CD4-positive, alpha-beta T cell treated with Interleukin-4 for 1 hour (primary cell): Measurements from ENCODE around the gene FOXL3.

Source experiments
- DNase-seq, 2 donors: peaks; one replicate each; pipeline ENCODE4 v3.0.0-alpha.2; 2020 to 2022

The FOXL3 gene

DNA sequence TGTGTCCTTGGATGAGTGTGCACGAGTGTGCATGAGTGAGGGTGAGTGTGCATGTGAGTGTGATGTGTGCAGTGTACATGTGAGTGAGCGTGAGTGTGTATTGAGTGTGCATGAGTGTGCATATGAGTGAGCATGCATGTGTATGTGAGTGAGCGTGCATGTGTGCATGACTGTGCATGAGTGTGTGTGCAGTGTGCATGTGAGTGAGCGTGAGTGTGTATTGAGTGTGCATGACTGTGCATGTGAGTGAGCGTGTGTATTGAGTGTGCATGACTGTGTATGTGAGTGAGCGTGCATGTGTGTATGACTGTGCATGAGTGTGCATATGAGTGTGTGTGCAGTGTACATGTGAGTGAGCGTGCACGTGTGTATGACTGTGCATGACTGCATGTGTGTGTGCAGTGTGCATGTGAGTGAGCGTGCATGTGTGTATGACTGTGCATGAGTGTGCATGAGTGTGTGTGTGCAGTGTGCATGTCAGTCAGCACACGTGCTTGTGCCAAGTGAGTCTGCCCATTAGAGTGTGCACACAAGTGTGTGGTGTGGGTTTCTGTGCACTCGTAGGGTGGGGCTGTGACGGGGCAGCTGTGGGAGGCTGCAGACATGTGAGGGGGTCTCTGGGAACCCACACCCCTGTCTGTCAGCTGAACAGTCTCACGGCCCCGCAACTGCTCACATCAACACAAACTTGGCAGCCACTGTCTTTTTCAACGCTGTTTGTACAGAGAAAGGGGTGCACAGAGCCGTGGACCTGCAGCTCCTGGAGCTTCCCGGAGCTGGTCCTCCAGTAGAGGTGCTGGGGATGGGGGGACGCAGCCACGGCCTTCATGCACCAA, 14.8 kb downstream of the FOXL3 start:
- DNase-seq, result no peak

DNA sequence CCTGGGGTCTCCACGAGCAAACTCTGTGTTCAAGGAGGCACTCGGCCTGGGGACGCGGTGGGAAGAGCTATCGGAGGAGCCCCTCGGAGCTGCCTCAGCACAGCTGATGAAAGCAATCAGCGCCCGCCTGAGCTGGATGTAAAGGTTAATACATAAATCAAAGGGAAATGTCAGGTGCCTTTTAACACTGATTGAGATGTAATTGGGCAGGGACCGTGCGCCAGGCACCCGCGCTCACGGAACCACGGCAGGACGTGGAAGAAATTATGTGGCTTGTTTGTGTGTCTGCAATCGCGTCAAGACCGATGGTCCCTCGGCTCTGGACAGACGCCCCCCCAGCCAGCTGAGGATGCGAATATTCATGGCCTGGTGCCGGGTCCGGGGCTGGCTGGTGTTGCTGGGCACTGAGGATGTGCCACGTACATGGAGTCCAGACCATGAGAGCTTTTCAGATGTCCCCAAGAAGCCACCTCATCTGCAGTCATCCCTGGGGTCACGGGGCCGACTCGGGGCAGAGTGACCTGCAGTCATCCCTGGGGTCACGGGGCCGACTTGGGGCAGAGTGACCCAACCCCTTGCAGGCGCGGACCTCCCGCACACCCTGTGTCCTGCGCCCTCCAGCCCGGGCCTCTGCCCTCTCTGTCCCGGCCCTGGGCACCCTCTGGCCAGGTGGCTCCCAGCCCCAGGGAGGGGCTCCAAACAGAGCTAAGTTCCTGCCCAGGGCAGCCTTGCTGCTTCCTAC, 15.6 kb downstream of the FOXL3 start:
- no peak for DNase-seq

- no peak for DNase-seq
Measured at GRCh38 chr7:307970-308369, 18.0 kb downstream of the FOXL3 start.

GRCh38 chr7:309586-310228, 19.7 kb downstream of the FOXL3 start:
- no peak for DNase-seq

DNA sequence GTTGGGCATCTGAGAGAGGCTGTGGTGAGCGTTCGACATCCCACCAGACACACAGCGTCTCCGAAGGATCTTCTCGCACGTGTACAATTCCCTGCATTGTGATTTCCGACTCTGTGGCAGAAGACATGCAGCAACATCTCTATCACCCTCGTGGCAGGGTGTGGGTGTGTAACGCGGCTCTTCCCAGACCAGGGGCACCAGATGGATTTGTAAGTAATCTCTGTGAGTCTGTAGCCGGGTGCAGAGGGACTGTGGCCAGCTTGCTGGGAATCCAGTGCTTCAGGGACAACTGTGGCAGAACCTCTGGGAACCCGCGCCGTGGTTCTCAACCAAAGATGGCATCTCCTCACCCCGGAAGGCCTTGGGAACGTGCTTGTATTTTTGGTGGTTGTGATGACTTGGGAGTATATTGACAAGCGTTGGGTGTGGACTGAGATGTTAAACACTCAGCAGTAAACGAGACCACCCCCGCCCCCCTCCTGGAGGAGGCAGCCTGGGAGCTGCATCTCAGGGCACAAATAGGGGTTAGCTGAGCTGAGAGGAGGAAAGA, 21.2 kb downstream of the FOXL3 start:
- DNase-seq, result no peak

GRCh38 chr7:311796-312195, 21.8 kb downstream of the FOXL3 start:
- DNase-seq, result no peak

GRCh38 chr7:312424-312823, 22.5 kb downstream of the FOXL3 start:
- DNase-seq, result no peak

- no peak for DNase-seq
Measured at GRCh38 chr7:314853-315252, 24.9 kb downstream of the FOXL3 start.

DNA sequence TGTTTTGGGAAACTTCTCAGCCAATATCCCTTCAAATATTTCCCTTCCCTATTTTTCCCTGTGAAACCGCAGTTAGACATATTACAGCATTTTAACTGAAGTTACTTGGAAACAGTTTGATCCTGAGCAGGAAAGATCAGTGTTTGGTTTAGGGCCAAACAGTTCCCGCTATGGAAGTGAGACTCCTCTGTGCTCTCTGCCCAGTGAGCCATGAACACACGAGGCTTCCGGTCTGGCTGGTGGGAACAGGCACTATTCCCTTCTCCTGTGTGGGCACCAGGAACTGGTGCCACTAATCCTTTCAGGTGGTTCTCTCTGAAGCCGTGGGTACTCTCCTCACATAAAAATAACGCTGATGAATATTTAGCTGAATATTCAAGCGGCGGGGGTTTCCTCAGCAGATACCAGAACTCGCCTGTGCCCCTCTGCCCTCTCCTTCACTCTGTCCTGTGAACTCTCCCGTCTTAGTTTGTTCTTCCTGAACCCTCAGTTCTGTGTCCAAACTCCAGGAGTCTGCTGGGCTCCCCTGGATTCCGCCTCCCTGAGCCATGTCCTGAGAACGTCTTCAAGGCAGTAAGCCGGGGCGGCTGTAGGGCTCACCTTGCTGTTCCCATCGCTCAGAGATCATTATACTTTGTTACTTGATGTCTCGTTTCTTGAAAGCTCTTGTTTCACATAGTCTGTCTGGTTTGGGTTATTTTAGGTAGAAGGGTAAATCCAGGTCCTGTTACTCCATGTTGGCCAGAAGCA, 25.7 kb downstream of the FOXL3 start:
- DNase-seq, result no peak

DNA sequence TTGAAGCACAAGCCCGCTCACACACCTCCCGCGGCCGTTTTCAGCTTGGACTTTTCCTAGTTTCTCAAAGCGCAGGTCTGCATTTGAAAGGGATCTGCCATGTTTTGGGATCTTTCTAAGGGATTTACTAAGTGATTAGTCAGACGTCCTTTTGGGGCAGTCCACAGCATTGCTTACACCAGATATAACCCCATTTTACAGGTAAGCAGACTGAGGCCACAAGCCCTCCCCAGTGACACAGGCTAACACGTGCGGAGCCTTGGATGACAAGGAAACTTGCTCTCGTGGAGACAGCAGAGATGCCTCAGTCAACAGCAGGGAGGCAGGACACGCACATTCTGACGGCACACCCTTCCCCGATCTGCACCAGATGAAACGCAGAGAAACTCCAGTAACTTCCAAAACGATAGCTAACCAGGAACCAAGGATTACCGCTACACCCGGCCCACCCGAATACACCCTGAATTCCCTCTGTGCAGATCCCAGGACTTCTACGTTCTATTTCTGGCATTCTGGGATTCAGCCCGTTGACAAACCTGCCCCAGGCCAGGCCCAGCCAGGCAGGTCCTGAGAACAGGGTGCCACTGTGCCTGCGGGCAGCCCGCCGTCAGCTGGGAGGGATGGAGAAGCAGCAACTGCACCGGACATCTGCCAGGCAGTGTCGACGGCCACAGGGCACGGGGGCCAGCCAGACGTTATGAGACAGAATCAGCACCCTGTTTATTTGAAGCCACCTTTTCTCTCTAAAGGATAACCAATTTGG, 27.9 kb downstream of the FOXL3 start:
- no peak for DNase-seq

- no peak for DNase-seq
Measured at GRCh38 chr7:318476-318875, 28.5 kb downstream of the FOXL3 start.

DNA sequence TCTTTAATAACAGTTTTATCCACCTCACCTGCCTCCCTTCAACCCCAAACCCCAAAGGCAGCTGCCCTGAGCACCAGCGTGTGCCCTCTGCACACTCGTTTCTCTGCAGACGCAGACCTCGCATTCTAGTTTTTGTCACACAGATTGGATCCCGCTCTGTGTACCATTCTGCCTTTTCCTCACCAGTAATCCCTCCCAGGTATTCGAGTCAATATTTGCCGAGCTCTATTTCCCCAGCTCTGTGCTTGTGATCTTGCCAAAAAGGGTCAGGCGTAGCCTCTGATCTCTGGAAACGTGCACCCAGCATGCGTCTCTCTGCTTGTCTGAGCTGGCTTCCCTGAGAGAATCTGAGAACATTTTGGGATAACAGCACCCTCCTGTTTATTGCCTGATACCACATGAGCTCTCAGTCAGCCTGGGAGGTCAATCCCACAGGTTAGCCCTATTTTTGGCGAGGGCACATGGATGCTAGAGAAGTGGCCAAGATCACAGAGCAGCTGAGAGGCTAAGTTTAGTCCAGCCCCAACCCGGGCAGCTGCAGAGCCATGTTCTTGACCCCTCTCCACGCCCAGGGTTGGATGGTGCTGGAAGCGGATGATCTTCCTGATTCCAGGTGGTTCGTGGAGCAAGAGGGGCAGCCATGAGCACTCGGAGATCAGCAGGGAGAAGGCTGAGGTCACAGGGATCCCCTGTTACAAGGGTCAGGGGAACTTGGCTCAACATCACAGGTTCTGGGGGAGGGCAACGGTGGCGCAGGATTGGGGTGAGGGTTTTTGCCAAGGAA, 29.1 kb downstream of the FOXL3 start:
- DNase-seq, result no peak

- no peak for DNase-seq
Measured at GRCh38 chr7:320297-320696, 30.3 kb downstream of the FOXL3 start.

DNA sequence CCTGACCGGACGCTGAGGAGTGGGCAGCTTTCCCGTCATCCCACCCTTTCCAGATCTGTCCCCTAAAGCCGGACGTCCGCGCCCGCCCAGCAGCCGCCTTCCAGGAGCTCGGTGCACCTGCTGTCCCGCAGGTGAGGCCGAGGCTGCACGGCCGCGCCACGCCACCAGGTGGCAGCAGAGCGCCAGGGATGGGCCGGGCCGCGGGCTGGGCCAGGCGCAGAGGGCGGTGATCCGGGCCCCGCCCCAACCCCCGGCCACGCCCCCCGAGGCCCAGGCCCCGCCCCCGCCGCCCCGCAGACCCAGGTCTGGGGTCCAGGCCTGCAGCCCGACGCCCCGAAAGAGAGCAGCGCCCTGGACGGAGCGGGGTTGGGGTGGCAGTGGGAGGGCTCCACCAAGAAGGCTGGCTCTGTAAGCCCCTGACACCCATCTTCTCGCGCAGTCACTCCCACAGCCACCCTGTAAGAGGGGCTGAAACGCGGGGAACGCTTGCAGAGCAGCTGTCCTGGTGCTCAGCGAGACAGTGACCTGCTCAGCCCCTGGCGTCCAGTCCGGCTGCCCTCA, 32.2 kb downstream of the FOXL3 start:
- DNase-seq, result peak; percentile 79 to 85

DNA sequence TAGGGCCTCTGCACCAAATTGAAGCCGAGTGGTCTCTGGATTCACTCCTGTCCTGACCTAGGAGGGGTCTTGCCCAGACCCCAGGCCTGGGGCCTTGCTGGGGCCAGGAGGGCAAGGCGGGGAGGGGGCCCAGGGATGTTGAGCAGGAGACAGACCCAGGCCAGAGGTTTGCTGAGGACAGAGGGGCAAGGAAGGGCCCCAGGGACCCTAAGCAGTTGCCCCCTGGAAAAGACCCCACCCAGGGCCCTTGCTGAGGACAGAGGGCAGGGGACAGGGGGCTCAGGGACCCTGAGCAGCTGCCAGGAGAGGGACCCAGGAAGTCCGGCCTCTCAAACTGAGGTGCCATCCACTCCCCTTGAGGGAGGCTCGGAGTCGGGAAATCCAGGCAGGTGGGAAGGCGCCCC, 32.7 kb downstream of the FOXL3 start:
- no peak for DNase-seq

DNA sequence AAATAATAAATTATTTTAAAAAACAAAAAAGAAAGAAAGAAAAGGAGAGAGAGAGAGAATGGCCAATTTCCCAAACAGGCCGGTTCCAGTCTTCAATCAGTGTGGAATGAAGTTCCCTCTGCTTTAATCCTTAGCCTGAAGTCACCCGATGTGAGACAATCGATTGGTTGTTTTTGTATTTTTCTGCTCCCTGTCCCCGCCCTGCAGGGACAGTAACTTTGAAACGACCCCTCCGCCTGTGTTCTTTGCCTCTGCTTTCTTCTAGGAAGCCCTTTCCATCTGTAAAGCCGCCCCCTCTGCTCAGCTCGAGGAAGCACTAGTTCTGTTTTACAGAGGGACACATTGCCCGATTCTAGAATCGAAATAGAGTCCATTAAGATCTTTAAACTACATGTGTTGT, 33.4 kb downstream of the FOXL3 start:
- DNase-seq, result no peak

DNA sequence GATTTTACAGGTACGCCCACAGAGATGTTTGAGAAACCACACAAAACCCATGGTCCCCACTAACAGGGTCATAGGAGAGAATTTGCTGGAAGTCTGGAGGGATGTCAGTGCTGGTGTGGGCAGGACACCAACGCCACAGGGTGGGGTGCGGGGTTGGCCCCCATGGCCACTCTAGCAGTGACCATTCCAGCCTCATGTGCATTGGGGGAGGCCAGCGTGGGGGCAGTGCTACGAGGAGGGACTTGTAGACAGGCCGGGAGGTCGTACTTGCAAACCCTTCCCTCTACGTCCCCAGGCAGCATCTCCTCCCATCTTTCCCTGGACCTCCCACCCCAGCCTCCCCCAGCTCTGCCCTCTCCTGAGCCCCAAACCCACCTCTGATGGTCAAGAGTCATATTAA, 34.0 kb downstream of the FOXL3 start:
- DNase-seq, result no peak

DNA sequence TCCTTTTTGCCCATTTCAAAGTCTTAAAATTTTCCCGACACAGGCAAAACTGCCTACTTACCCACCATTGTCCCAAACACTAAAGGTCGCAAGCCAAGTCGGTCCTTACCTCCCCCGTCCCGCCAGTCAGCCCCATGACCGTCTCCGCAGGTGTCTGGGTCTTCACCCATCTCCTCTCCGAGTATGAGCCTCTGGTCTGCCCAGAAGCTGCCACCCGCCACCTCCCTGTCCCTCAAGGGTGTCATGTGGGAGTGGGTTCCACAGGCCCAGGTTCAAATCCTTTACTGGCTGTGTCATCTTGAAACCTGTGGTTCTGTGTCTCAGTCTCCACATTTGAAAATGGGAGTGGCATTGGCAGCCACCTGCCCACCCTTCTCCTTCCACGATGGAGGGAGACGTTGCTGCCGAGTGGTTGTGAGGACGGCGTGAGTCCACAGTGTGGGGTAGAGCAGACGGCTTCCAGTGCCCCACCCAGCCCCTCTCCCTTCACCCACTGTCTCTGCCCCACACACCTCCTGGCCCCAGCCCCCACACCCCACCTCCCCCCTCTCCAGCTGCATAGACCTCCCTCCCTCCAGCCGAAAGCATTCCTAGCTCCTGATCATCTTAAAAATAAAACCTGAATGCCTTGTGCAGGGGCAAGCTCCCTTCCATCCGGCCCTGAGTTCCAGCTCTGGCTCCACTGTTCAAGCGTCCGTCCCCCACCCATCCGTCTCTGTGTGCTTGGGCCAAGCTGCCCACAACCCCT, 35.3 kb downstream of the FOXL3 start:
- DNase-seq, result no peak

DNA sequence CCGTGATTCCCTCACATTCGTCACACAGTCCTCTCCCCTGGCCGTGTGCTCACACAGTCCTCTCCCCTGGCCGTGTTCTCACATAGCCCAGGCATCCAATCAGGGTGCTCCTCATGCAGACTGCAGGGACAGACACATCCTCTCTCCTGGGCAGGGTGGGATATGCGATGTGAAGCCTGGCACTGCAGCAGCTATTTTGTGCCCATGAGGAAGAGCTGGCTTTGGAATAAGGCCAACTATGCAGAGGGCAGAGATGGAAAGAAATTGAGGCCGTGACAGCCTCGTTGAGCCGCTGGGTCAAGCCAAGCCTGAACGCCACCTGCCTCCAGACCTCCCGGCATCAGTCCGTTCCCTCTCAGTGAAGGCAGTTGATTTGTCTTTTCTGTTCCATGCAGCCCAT, 35.8 kb downstream of the FOXL3 start:
- no peak for DNase-seq

DNA sequence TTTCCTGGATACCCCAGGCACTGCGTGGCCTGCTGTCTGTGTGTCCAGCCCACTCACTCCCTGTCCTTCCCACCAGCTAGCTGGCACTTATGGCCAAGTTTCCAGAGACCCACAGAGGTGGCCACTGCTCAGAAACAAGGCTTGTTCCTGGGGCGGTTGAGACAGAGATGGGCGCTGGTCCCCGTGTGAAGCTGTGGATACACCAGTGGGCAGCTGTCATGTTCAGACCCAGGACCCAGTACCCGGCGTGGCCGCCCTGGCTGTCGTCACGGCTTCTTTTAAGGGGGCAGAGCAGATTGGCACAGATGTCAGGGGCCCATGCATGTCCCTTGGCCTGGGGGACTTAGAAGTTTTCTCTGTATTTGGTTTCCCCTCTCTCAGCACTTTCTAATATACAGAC, 36.3 kb downstream of the FOXL3 start:
- no peak for DNase-seq
